IMR-90 (cell line): ENCODE data around the gene ATP13A1.

Experiments used
- BHLHE40 ChIP-seq: fragments of 150-350 bp; IDR thresholded peaks from 2 replicates; pipeline ENCODE4 v1.6.1; 2016; ENCODE audit warnings: mild to moderate bottlenecking, low read depth, low read length
- CHD1 ChIP-seq: IDR thresholded peaks from 2 replicates; pipeline ENCODE4 v1.6.1; 2012; ENCODE audit warnings: low read depth, low read length, improper control_type of control experiment
- CTCF ChIP-seq: conservative IDR thresholded peaks from 2 replicates; pipeline ENCODE4 v1.5.1; 2012; ENCODE audit warnings: mild to moderate bottlenecking, low read depth, low read length, improper control_type of control experiment
- ELK1 ChIP-seq: fragments of 150-350 bp; IDR thresholded peaks from 2 replicates; pipeline ENCODE4 v1.6.1; 2016; ENCODE audit warnings: low read depth, mild to moderate bottlenecking, low read length, moderate library complexity, borderline replicate concordance
- FOS ChIP-seq: fragments of 150-350 bp; IDR thresholded peaks from 2 replicates; pipeline ENCODE4 v1.6.1; 2016; ENCODE audit warnings: low read depth, low read length
- MAFK ChIP-seq: IDR thresholded peaks from 2 replicates; pipeline ENCODE4 v1.6.1; 2012; ENCODE audit warnings: low read depth, low read length, improper control_type of control experiment
- MAZ ChIP-seq: IDR thresholded peaks from 2 replicates; pipeline ENCODE4 v1.6.1; 2012; ENCODE audit warnings: low read depth, mild to moderate bottlenecking, low read length, improper control_type of control experiment, moderate library complexity, borderline replicate concordance
- MXI1 ChIP-seq: IDR thresholded peaks from 2 replicates; pipeline ENCODE4 v1.6.1; 2012; ENCODE audit warnings: low read depth, mild to moderate bottlenecking, low read length, moderate library complexity, borderline replicate concordance
- POLR2A ChIP-seq: IDR thresholded peaks from 2 replicates; pipeline ENCODE4 v1.6.1; 2012; ENCODE audit warnings: mild to moderate bottlenecking, low read depth, low read length
- RAD21 ChIP-seq: IDR thresholded peaks from 2 replicates; pipeline ENCODE4 v1.6.1; 2012; ENCODE audit warnings: low read length, improper control_type of control experiment
- RFX5 ChIP-seq: IDR thresholded peaks from 2 replicates; pipeline ENCODE4 v1.8.0; 2012; ENCODE audit warnings: low read depth, mild to moderate bottlenecking, low read length, moderate library complexity
- SMC3 ChIP-seq: fragments of 150-350 bp; IDR thresholded peaks from 2 replicates; pipeline ENCODE4 v1.6.1; 2016; ENCODE audit warnings: low read depth, mild to moderate bottlenecking, antibody characterized with exemption, low read length, moderate library complexity
- USF2 ChIP-seq: fragments of 150-350 bp; IDR thresholded peaks from 2 replicates; pipeline ENCODE4 v1.6.1; 2017; ENCODE audit warnings: mild to moderate bottlenecking, antibody characterized with exemption, low read length, low read depth

- TF ChIP-seq CTCF (no peak), BHLHE40 (no peak), MXI1 (no peak; the same call in 1 of the 2 replicates), CHD1 (no peak), POLR2A (no peak), USF2 (no peak), FOS (no peak), MAFK (no peak), RAD21 (no peak), ELK1 (no peak), SMC3 (no peak), MAZ (no peak), RFX5 (no peak)
Measured at GRCh38 chr19:19644054-19644388, 19.5 kb downstream of the ATP13A1 start.
